Chondrocyte (in vitro differentiated cells): ENCODE results near the gene CTH. TPM values are rescaled to one million over a fixed set of nuclear protein-coding genes. Genes with fewer than 3 reads are reported as not detected.
"Not testable (repeated sequence)": the region's sequence is repeated elsewhere in the genome, so short reads cannot be mapped to it uniquely, and the experiment has no call there.

ENCODE experiments used
- DNase-seq: peaks from one replicate; pipeline ENCODE4 v3.0.0; 2021; ENCODE audit warnings: mixed read lengths, low spot score
- H3K27ac Mint-ChIP-seq: one replicate; pipeline ENCODE4 v1.8.0; 2021; ENCODE audit warnings: mild to moderate bottlenecking, moderate library complexity, mixed read lengths; ENCODE audit not compliant: unreplicated experiment
- H3K27me3 Mint-ChIP-seq: 2 replicates; pipeline ENCODE4 v1.8.0; 2021; ENCODE audit warnings: low read depth, mixed read lengths
- H3K36me3 Mint-ChIP-seq: 2 replicates; pipeline ENCODE4 v1.8.0; 2021; ENCODE audit warnings: low read depth, mixed read lengths
- H3K4me1 Mint-ChIP-seq: 2 replicates; pipeline ENCODE4 v1.8.0; 2021; ENCODE audit warnings: low read depth, mild to moderate bottlenecking, mixed read lengths
- H3K4me3 Mint-ChIP-seq: one replicate; pipeline ENCODE4 v1.8.0; 2021; ENCODE audit warnings: mild to moderate bottlenecking, moderate library complexity, mixed read lengths; ENCODE audit not compliant: unreplicated experiment
- H3K9me3 Mint-ChIP-seq: 2 replicates; pipeline ENCODE4 v1.8.0; 2021; ENCODE audit warnings: low read depth, mixed read lengths
- total RNA-seq: library from RNA; stranded (reverse); gene quantifications from 3 replicates; pipeline ENCODE4 v1.2.1, GENCODE V29; 2021
- TF ChIP-seq, protein P1 (sequence below): fragments of 200-600 bp; sonication (generic); IDR thresholded peaks from 2 replicates; pipeline ENCODE4 v1.5.0; 2021; ENCODE audit warnings: antibody characterized with exemption, mild to moderate bottlenecking, moderate library complexity

The CTH gene
- total RNA-seq, 1 donor from 2014 or later = 14.9 TPM

DNA sequence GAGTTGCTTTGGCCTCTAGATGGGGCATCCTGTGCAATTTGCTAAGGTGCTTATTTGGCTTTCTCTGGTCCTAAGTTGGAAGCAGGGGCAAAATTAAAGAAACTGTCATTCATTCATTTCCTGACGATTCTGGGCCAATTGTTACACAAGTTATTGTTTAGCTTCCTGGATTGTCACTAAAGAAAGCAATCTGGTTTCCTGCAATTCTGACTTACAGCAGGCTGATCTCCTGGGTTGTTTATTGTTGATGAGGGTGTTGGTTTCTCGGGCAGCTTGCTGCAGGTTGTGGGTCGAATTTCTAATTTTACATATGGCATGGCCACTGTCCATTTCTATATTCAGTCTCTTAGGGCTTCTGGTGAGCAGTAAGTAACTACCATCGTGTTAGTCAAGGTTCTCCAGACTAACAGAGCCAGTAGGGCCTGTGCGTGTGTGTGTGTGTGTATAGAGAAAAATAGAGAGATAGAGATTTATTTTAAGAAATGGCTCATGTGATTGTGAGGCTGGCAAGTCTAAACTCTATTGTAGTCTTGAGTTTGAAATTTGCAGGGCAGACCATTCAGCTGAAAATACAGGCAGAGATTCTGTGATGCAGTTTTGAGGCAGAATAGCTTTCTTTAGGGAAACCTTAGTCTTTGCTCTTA, 30.4 kb downstream of the CTH start:
- DNase-seq = no peak
- peaks cover 15% of the 10 kb centered on the region for H3K36me3 Mint-ChIP-seq
- TF ChIP-seq, protein P1, sequence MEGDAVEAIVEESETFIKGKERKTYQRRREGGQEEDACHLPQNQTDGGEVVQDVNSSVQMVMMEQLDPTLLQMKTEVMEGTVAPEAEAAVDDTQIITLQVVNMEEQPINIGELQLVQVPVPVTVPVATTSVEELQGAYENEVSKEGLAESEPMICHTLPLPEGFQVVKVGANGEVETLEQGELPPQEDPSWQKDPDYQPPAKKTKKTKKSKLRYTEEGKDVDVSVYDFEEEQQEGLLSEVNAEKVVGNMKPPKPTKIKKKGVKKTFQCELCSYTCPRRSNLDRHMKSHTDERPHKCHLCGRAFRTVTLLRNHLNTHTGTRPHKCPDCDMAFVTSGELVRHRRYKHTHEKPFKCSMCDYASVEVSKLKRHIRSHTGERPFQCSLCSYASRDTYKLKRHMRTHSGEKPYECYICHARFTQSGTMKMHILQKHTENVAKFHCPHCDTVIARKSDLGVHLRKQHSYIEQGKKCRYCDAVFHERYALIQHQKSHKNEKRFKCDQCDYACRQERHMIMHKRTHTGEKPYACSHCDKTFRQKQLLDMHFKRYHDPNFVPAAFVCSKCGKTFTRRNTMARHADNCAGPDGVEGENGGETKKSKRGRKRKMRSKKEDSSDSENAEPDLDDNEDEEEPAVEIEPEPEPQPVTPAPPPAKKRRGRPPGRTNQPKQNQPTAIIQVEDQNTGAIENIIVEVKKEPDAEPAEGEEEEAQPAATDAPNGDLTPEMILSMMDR = no peak
- H3K27ac Mint-ChIP-seq = no peak overlapping the region
- H3K4me1 Mint-ChIP-seq = no peaks in the 10 kb centered on the region
- no peaks in the 10 kb centered on the region for H3K9me3 Mint-ChIP-seq
- H3K27me3 Mint-ChIP-seq = no peaks in the 10 kb centered on the region
- H3K4me3 Mint-ChIP-seq = no peak overlapping the region

DNA sequence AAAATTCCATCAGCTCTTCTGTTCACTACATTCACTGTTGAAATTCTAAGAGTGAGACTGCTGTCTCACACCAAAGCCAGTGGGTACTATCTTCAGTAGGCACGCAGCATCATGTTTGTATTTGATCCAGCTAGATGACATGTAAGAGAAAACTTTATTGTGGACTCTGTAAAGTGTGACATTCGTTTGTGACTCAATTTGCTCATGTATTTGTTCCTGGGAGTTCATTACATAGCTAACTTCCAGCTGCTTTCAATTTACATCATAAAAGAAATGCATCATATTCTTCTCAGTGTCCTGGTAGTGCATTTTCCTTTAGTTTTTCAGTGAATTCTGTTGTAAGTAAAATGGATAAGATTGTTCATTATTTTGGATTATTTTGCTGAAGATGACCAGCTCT, 31.4 kb downstream of the CTH start:
- TF ChIP-seq, protein P1 = no peak
- peaks cover 12% of the 10 kb centered on the region for H3K36me3 Mint-ChIP-seq
- no peaks in the 10 kb centered on the region for H3K27me3 Mint-ChIP-seq
- no peaks in the 10 kb centered on the region for H3K9me3 Mint-ChIP-seq
- H3K4me3 Mint-ChIP-seq = no peak overlapping the region
- H3K27ac Mint-ChIP-seq = no peak overlapping the region
- no peak for DNase-seq
- no peaks in the 10 kb centered on the region for H3K4me1 Mint-ChIP-seq

DNA sequence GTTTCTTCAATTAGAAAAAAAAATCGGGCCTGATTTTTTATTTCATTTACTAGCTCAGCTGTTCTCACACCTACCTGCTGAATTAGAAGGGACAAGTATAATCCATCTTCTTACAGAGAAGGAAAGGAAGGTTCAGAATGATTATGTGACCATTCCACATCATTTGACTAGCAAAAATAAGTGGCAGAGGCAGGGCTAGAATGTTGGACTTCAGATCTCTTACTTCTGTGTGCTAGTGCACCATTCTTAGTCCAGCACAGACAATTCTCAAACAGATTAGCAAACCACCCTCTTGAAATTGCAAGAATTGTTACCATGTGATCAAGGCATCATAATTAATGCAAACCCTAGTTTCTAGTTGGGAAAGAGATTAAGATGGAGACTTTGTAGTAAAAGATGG, 32.7 kb downstream of the CTH start:
- peaks cover 4% of the 10 kb centered on the region for H3K36me3 Mint-ChIP-seq
- no peaks in the 10 kb centered on the region for H3K9me3 Mint-ChIP-seq
- H3K4me3 Mint-ChIP-seq = no peak overlapping the region
- no peaks in the 10 kb centered on the region for H3K27me3 Mint-ChIP-seq
- no peak overlapping the region for H3K27ac Mint-ChIP-seq
- no peaks in the 10 kb centered on the region for H3K4me1 Mint-ChIP-seq
- no peak for DNase-seq
- TF ChIP-seq, protein P1 = no peak

DNA sequence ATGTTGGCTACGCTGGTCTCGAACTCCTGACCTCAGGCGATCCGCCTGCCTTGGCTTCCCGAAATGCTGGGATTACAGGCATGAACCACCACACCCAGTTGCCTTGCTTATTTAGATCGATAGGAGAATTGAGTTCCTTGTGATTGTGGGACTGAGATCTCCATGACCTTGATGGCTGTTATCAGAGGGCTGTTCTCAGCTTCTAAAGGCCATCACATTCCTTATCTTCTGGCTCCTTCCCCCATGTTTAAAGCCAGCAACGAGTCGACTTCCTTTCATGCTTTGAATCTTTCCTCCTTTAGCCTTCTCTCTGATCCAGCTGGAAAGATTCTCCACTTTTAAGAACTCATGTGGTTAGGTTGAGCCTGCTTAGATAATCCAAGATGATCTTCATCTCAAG, 38.0 kb downstream of the CTH start:
- no peaks in the 10 kb centered on the region for H3K4me1 Mint-ChIP-seq
- no peak overlapping the region for H3K27ac Mint-ChIP-seq
- no peaks in the 10 kb centered on the region for H3K27me3 Mint-ChIP-seq
- peaks cover under 1% of the 10 kb centered on the region for H3K36me3 Mint-ChIP-seq
- H3K4me3 Mint-ChIP-seq = no peak overlapping the region
- TF ChIP-seq, protein P1 = no peak
- DNase-seq = no peak
- no peaks in the 10 kb centered on the region for H3K9me3 Mint-ChIP-seq

DNA sequence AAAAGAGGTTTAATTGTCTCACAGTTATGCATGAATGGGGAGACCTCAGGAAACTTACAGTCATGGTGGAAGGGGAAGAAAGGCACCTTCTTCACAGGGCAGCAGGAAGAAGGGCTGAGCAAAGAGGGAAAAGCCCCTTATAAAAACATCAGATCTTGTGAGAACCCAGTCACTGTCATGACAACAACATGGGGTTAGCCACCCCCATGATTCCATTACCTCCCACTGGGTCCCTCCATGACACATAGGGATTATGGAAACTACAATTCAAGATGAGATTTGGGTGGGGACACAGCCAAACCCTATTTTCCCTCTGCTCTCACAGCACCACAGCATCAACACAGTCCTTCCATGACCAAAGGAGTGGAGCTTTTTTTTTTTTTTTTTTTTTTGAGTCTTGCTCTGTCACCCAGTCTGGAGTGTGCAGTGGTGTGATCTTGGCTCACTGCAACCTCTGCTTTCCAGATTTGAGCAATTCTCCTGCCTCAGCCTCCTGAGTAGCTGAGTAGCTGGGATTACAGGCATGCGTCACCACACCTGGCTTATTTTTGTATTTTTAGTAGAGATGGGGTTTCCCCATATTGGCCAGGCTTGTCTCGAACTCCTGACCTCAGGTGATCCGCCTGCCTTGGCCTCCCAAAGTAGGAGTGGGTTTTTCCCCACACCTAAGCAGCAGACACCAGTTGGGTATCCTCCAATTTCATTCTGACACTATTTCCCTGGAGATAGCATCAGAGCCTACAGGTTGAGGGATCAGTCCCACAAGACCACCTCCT, 41.3 kb downstream of the CTH start:
- H3K27me3 Mint-ChIP-seq, DNase-seq, H3K9me3 Mint-ChIP-seq, H3K4me1 Mint-ChIP-seq, H3K27ac Mint-ChIP-seq, H3K4me3 Mint-ChIP-seq, H3K36me3 Mint-ChIP-seq: not testable (repeated sequence)
